Measurements from ENCODE around the gene ATG12.
"Not testable (repeated sequence)": the region's sequence is repeated elsewhere in the genome, so short reads cannot be mapped to it uniquely, and the experiment has no call there.

ATG12 gene

DNA sequence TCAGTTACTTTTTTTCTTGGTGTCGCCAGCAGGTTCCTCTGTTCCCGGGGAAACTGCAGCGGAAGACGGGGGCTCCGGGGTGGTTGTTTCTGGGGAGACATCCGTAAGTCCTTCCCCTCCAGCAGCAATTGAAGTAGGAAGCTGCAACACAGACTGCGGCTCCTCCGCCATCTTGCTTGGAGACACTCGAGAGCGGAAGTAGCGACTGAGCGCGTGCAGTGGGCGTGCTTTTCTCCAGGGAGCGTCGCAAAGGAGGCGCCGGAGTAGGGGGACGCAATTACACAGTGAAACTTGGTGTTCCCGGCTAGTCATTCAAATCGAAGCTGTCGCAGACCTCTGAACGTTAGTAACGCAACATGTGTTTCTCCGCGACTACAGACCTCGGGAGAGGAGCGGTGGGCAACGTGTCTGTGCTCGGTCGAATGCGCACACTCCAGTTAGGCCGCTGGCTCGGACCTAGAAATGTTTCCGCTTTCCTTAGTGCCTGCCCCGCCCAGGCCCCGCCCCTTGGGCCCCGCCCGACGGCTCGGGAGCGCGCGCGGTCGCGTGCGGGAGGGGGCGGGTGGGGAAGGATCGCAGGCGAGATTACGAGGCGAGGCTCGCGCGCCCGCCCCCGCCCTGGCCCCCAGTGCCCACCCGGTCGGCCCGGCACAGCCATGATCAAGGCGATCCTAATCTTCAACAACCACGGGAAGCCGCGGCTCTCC, at the start of gene ATG12, which contains the start of gene AP3S1:
Gene ATG12, minus strand, starts transcription at position 184 of the 707 bp plus-strand sequence. Its CDS starts 13 bp downstream, at position 171.
Gene AP3S1, plus strand, starts transcription at position 554 of the 707 bp plus-strand sequence. Its CDS starts 103 bp downstream, at position 657.
- peak; percentile 83 for DNase-seq

DNA sequence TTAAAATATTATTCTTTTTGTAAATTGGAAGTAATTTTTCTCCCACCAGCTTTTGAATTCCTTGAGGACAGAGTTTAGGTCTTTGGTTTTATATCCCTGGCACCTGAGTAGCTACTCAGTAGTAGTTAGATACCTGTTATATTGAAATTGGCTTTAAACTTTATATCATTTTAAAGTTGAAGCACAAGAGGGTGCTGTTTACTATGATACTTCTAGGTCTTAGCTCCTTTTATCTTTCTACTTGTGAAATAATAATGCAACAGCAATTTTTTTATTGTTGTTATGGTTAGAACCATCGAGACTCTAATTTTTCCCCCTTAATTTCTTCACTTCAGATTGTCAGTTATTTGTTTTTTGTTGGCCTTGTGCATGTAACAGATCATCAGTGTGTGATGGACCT, 46.7 kb upstream of the ATG12 start:
- no peak for DNase-seq

- not testable (repeated sequence) for DNase-seq
Observed at GRCh38 chr5:115885208-115885607, 43.8 kb upstream of the ATG12 start.

GRCh38 chr5:115884704-115885103, 43.3 kb upstream of the ATG12 start:
- DNase-seq = no peak

- DNase-seq = not testable (repeated sequence)
Observed at GRCh38 chr5:115882434-115882833, 41.1 kb upstream of the ATG12 start.

GRCh38 chr5:115877342-115877741, 36.0 kb upstream of the ATG12 start:
- DNase-seq = not testable (repeated sequence)

GRCh38 chr5:115875447-115875846, 34.1 kb upstream of the ATG12 start:
- DNase-seq = no peak

- DNase-seq = no peak
Observed at GRCh38 chr5:115873392-115873791, 32.0 kb upstream of the ATG12 start.

DNA sequence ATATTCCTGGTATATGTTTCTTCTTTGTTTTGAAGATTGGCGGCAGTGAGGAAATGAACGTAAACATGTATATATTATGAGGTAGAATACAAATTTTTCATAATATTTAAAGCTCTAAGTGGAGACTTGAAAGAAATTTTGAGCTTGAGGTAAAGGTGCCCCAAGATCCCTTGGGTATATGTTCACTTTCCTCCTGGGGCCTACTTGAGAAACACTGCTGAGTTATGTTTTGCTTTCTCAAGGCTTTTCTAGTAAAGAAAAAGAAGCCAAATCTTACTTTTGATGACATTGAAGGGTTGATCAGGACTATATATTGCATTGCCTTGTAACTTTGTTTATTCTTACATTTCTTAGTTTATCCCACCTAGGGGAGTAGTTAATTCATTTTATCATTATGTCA, 31.1 kb upstream of the ATG12 start:
- no peak for DNase-seq

GRCh38 chr5:115869256-115869795, 28.0 kb upstream of the ATG12 start:
- no peak for DNase-seq

GRCh38 chr5:115859378-115859777, 18.0 kb upstream of the ATG12 start:
- no peak for DNase-seq

- DNase-seq = no peak
Observed at GRCh38 chr5:115858396-115858795, 17.0 kb upstream of the ATG12 start.

GRCh38 chr5:115857626-115858349, 16.4 kb upstream of the ATG12 start:
- DNase-seq = no peak

DNA sequence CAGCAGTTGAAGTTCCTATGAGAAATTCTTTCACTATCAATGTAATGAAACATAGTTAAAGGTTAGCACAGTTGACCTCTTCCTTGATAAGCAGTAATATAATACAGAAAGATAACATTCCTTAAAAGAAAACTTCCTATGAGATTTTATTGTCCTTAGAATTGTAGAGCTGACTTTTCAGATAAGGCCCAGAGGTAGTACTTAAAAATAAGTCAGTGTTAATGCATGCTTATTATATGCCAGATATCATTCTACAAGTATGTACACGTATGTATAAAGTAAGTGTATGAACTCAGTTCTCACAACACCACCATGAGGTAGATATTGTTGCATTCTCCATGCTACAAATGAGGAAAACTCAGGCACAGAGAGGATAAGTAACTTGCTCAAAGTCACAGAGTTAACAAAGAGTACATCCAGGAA, 15.7 kb upstream of the ATG12 start:
- no peak for DNase-seq

DNA sequence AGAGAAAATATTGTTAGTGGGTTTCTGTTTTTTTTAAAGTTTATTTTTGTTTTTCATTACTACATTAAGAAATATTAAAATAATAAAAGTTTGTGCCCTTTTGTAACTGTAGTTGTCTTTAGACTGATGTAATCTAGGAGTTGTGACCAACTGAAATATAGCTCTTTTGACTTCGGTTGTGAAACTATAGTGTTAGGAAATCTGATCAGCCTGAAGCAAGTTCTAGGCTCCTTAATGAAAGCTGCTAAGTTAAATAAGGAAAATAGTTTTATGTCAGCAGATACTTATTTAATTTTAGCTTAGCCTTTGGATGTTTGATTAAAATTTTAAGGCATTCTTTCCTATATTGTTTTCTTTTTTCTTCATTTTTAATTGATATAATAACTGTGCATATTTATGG, 14.6 kb upstream of the ATG12 start:
- no peak for DNase-seq

DNA sequence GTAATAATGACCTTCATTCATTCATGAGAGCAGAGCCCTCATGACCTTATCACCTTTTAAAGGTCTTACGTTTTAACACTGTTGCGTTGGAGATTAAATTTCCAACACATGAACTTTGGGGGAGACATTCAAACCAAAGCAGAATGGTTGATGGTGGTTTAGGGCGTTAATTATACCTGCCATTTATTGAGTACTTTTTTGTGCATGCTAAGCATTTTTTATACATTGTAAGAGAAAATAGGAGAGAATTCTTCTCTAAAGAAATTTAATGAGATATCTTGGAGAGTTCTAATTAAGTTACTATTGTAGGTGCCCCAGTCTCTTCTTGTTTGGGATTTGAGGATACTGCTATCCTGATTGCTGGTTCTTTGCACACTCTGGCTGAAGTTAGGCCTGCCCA, 12.8 kb upstream of the ATG12 start:
- DNase-seq = no peak

DNA sequence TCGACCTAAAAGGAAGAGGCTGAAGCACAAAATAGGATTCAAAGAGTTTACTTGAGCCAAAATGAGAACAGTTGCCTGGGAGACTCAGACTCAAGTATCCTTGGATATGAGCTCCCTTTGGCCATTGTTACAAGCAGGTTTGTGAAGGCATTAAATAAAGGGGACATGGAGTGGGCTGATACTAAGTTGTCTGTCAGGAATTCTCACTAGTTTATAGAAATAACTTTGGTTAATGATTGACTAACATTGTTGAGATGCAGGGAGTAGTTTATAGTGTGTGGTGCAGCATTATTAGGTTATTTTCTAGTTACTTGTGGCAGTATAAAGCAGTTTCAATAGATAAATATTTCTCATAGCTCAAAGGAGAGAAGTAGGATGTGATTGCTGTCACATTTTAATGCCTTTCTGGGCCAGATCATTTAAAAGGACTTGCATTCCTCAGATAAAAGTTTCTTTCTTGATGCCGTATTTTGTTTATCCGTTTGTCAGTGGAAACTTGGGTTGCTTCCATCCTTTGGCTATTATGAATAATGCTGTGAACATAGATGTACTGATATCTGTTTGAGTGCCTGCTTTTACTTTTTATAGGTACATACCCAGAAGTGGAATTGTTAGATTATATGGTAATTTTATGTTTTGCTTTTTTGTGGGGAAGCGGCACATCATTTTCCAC, 9.5 kb upstream of the ATG12 start:
- DNase-seq = no peak

DNA sequence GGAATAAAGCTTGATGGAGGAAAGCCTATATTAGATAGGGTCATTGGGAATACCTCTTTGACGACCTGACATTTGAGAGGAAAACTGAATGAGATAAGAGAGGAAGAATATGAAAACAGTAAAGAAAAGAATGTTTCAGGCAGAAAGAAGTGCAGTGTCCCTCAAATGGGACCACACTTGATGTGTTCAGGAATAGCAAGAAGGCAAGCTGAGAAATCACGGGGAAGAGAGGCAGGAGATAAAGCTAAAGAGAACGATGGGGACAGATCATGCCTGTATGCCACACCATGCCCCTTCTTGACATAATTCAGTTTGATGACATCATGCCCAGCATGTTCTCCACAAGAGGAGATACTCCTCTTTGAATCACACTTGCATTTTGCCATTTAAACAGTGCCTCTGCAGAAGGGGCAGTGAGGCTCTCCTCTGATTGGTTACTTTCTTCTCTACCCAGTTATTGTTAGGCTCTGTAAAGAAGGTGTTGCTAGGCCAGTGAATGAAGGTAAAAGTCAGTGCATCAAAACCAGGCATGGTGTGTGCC, 8.0 kb upstream of the ATG12 start:
- DNase-seq = no peak

DNA sequence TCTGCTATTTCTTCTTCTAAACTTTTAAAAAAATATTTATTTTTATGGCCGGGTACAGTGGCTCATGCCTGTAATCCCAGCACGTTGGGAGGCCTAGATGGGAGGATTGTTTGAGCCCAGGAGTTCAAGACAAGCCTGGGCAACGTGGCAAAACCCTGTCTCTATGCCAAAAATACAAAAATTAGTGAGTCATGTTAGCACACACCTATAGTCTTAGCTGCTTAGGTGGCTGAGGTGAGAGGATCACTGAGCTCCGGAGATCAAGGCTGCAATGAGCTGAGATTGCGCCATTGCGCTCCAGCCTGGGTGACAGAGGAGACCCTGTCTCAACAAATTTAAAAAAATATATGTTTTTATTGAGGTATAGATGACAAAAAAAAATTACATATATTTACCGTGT, 5.9 kb upstream of the ATG12 start:
- no peak for DNase-seq

DNA sequence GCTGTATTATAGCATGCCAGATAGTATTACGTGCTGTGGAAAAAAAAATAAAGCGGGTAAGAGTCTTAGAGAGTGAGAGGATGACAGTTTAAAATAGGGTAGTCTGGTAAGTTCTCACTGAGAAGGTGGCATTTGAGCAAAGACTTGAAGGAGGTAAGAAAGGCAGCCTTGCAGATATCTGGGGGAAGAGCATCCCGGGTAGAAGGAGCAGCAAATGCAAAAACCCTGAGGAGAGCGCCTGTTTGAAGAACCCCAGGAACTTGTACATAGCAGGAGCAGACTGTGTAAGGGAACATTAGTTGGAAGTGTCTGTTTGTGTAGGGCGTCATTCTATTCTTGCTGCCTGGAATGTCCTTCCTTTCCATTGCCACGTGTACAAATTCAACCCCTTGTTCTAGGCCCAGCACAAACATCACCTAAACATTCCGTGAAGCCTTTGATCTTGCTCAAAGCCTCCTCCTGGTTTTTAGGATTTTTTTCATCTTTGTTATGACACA, 3.0 kb upstream of the ATG12 start:
- no peak for DNase-seq

GRCh38 chr5:115843444-115844130, 2.2 kb upstream of the ATG12 start:
- DNase-seq = no peak

- DNase-seq = no peak
Observed at GRCh38 chr5:115842952-115843351, 1.6 kb upstream of the ATG12 start.
